Medulla oblongata (tissue), 1 donor: ENCODE data around the gene GMCL2.
"Not testable (repeated sequence)": the region's sequence is repeated elsewhere in the genome, so short reads cannot be mapped to it uniquely, and the experiment has no call there.

Experiments used
- DNase-seq: peaks from one replicate; pipeline ENCODE4 v3.0.0-alpha.2; 2015; ENCODE audit errors: extremely low spot score

Gene GMCL2

GRCh38 chr5:178206166-178207101, 19.3 kb upstream of the GMCL2 start:
- no peak for DNase-seq

DNA sequence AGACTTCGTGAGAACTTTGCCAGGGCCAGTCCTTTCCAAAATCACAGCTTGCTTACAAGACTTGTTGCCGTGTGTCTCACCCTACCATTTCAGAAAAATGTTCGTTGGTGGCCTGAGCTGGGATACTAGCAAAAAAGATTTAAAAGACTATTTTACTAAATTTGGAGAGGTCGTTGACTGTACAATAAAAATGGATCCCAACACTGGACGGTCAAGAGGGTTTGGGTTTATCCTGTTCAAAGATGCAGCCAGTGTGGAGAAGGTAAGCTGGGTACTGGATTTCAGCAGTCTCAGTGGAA, 18.5 kb upstream of the GMCL2 start:
- DNase-seq = no peak

GRCh38 chr5:178204935-178205748, 18.0 kb upstream of the GMCL2 start:
- DNase-seq = peak; percentile 73

- DNase-seq = peak; percentile 97
Observed at GRCh38 chr5:178204182-178204934, 17.2 kb upstream of the GMCL2 start, which contains the start of gene HNRNPAB. Gene HNRNPAB, plus strand, starts transcription at chr5:178204533. Its CDS starts 305 bp downstream, at chr5:178204838.

DNA sequence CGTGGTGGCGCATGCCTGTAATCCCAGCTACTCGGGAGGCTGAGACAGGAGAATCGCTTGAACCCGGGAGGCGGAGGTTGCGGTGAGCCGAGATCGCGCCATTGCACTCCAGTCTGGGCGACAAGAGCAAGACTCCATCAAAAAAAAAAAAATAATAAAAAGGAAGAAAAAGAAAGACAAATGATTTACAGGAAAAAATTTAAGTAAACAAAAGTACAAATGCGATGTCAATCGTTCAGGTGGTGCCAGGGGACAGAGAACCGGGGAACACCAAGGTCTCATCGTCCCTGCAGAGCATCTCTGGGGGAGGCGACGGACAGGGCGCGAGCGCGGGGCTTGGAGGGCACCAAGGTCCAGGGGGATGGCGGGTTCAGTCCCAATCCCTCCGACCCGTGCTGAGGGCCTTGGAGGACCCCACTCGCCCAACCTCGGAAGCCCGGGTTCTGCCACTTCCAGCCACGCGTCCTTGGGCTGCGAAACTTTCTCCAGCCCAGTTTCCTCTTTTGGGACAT, 16.6 kb upstream of the GMCL2 start:
- no peak for DNase-seq

DNA sequence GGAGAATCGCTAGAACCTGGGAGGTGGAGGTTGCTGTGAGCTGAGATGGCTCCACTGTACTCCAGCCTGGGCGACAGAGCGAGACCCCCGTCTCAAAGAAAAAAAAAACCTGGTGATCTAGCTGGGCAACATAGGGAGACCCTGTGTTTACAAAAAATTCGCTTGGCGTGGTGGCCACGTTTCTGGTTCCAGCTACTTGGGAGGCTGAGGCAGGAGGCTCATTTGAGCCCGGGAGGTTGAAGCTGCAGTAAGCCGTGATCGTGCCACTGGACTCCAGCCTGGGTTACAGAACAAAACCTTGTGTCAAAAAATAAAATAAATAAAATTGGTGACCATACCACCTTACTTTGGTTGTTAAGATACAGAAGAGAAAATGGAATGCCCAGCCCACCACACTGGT, 15.4 kb upstream of the GMCL2 start:
- no peak for DNase-seq

DNA sequence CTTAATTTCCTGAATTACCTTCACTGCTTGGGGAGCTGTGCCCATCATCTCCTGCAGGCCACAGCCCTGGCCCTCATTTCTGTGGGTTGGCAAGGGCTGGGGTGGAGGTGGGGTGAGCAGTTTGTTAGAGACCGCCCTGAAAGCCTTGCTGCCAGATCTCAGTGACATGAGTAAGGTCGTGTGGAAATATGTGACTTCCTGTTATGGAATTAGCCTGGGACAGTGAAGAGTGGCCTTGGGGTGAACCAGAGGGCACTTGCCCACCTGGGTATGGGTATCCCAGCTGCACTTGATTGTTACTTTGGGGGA, 14.7 kb upstream of the GMCL2 start:
- DNase-seq = no peak

DNA sequence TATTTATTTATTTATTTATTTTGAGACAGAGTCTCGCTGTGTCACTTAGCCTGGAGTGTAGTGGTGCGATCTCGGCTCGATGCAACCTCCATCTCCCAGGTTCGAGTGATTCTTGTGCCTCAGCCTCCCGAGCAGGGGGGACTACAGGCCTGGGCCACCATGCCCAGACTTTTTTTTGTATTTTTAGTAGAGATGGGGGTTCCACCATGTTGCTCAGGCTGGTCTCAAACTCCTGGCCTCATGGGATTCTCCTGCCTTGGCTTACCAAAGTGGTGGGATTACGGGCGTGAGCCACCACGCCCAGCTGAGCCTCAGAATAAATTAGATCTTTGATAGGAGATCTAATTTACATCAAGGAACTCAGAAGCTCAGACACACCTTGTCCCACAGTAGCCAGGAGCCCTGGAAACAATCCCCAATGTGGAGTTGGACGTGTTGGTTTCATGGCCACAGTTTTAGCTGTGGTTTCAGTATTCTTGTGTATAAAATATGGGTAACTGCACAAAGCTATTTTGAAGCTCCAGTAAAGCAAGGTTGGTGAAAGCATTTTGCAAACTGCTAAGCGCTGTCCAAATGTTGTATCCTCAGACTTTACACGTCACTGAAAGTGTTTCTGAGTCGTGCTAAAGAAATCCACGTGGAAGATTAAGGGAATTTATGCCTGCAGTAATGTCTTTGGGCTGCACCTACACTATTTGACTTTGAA, 14.2 kb upstream of the GMCL2 start:
- no peak for DNase-seq

DNA sequence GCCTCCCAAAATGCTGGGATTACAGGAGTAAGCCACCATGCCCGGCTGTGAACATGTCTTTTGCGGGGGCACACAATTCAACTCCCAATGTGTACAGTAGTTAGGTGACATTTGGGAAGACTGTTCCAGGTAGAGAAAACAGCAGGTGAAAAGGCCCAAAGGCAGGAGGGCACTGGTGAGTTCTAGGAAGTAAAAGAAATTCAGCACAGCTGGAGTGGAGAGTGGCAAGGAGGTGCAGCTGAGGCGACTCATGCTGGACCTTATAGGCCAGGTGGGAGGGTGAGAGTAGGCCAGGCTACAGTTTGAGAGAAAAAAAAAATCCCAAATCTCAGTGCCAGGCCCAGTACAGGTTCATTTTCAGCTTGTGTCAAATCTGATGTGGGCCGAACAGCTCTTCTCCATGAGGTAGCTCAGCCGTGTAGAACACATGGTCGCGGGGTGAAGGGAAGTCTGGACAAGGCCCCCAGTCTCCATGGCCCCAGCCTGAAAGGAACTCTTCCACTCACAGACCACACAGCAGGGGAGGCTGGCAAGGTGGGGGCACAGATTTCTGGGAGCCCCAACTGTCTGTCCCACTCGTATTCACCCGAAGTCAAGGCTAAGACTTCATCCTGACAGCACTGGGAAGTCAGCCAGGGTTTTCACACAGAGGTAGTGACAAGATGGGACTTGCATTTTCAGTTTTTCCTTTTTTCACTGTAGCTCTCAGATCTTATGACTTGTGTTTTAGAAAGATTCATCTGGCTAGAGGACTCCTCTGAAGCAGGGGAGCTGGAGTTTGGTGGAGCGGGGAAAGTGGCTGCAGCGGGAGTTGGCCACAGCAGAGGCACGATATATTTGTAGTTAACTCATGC, 12.6 kb upstream of the GMCL2 start:
- DNase-seq = no peak

GRCh38 chr5:178198706-178199105, 11.5 kb upstream of the GMCL2 start:
- DNase-seq = no peak

GRCh38 chr5:178198151-178198550, 11.0 kb upstream of the GMCL2 start:
- DNase-seq = not testable (repeated sequence)

DNA sequence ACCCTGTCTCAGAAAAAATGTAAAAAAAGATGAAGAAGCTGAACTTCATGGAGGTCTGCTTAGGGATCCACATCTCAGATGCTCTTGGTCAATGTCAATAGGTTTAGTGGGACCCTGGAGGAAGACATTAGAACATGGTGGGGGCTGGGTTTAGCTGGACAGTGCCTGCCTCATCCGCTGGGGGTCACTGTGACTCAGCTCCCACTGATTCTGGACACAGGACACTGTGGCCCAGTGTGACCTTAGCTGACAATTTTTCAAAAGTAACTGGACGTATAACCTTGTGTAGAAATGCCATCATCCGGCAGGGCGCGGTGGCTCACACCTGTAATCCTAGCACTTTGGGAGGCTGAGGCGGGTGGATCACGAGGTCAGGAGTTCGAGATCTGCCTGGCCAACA, 9.8 kb upstream of the GMCL2 start:
- no peak for DNase-seq

GRCh38 chr5:178196281-178196812, 9.2 kb upstream of the GMCL2 start:
- no peak for DNase-seq

DNA sequence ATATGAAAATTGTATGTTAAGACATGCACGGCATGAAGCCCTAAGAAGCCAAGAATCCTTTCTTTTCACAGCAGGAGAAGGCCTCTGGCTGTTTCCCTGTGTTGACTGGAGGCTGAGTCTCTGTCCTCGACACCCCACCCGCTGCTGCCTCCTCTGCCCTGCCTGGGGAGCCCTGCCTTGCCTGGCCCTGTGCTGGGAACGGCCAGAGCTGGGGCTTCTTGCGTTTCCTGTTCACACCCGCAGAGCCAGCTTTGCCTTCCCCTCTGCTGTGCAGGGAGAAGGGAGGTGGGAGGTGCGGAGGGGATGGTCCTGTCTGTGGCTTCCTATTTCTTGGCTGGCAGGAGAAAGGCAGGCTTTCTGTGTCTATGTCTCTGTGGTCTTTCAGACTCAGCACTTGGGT, 6.9 kb upstream of the GMCL2 start:
- no peak for DNase-seq

DNA sequence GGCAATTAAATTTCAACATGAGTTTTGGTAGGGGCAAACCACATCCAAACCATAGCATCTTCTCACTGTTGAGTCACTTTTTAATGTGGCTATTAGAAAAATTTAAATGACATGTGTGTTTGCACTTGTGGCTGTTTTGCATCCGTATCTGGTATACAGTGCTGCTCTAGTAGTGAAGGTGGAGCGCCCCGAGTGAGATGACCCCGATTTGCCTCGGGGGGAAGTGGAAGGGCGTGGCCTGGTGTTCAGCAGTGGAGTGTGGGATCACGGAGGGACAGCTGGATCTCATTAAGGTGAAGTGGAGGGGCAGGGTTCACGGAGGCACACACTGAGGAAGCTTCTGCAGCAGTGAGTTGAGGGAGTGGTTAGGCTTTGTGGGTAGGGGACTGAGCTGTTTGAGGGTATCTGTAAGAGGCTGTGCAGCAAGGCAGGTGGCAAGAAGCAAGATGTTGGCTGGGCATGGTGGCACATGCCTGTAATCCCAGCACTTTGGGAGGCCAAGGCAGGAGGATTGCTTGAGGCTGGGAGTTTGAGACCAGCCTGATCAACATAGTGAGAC, 6.2 kb upstream of the GMCL2 start:
- DNase-seq = no peak

DNA sequence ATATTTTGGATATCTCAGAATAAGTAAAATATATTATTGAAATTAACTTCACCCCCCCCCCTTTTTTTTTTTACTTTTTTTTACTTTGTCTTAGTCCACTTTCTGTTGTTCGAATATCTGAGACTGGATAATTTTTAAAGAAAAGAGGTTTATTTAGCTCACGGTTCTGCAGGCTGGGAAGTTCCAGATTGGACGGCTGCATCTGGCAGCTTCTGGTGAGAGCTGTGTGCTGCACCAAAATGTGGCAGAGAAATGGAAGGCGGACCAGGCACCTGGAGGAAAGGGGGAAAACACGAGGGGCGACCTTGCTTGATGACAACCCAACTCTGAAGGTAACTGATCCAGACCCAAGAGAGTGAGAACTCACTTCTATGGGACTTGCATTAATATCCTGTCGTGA, 5.6 kb upstream of the GMCL2 start:
- DNase-seq = no peak

DNA sequence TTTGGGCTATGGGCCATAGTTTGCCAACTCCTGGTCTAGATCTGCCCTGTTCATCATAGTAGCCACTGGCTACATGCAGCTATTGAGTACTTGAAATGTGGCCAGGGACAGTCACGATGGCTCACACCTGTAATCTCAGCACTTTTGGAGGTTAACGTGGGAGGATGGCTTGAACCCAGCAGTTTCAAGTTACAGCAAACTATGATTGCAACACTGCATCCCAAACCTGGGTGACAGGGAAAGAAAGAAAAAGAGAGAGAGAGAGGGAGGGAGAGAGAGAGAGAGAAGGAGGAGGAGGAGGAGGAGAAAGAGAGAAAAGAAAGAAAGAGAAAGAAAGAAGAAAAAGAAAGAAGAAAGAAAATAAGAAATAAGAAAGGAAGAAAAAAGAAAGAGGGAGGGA, 5.1 kb upstream of the GMCL2 start:
- no peak for DNase-seq

- no peak for DNase-seq
Observed at GRCh38 chr5:178191661-178192060, 4.5 kb upstream of the GMCL2 start.

GRCh38 chr5:178189433-178189832, 2.3 kb upstream of the GMCL2 start:
- no peak for DNase-seq

DNA sequence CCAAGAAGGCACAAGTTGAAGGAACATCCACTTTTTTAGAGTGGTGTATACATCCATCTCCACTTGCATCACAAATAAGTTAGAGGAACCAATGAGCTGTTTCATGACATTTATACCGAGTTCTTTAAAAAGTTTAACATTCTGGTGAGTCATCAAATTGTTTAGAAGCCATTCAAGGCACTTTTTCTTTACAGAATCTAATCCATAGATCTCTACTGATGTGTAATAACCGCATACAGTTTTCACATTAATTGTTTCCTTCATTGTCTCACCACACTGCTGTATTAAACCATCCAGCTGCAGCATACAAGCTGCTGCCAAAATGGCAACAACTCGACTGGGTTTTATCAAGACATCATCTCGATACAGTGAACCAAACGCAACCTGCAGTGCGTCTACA, 744 bp downstream of the GMCL2 start:
- no peak for DNase-seq
